B cell (primary cell): ENCODE measurements around the gene MAPKAPK3. TPM values are rescaled to one million over a fixed set of nuclear protein-coding genes. Genes with fewer than 3 reads are reported as not detected.

Source experiments
- ATAC-seq: fragments of 200-7000 bp; cut with Tn5 transposase; one replicate; pipeline ENCODE4 v1.10.0; 2021; ENCODE audit warnings: low read depth, mild to moderate bottlenecking, moderate number of reproducible peaks, moderate library complexity
- CTCF ChIA-PET: fragments of 350-600 bp; sonication (Branson Sonifier 250); formaldehyde crosslinking; loops from one replicate; lab custom pipeline; 2021; ENCODE audit warnings: antibody characterized with exemption, inconsistent platforms; lab: Charles Lee
- POLR2A ChIA-PET: fragments of 350-600 bp; sonication (Branson Sonifier 250); formaldehyde crosslinking; loops from one replicate; lab custom pipeline; 2021; ENCODE audit warnings: antibody characterized with exemption; lab: Charles Lee
- DNase-seq: peaks from one replicate; pipeline ENCODE4 v3.0.0; 2013
- H2AFZ ChIP-seq: 2 replicates; pipeline ENCODE4 v1.6.1; 2012; ENCODE audit warnings: mild to moderate bottlenecking, low read depth, low read length; ENCODE audit not compliant: insufficient read depth, poor library complexity, severe bottlenecking
- H3K27ac ChIP-seq, 2 donors: 1 replicate in 1 of 2; 2 replicates in 1 of 2; pipeline ENCODE4 v1.5.1; 2012 to 2013; ENCODE audit warnings: low read length in 2 of 2, mild to moderate bottlenecking in 2 of 2, moderate library complexity in 1 of 2
- H3K27me3 ChIP-seq, 4 experiments: fragments of 200-600 bp in 1 of 4; sonication (generic) in 1 of 4; replicated peaks in 1 of 4; 1 replicate in 2 of 4; 2 replicates in 2 of 4; pipeline versions ENCODE4 v1.6.1 to v1.7.0; 2013 to 2016; ENCODE audit warnings: low read length in 3 of 4, mild to moderate bottlenecking in 2 of 4, mixed read lengths in 1 of 4, moderate library complexity in 1 of 4; ENCODE audit not compliant: insufficient read depth in 4 of 4, control insufficient read depth in 3 of 4; ENCODE audit errors: control extremely low read depth in 1 of 4
- H3K36me3 ChIP-seq, 2 experiments: replicated peaks in 1 of 2; 1 replicate in 1 of 2; 2 replicates in 1 of 2; pipeline versions ENCODE4 v1.6.1 to v1.7.1; 2013; ENCODE audit warnings: low read length in 1 of 2; ENCODE audit not compliant: insufficient read depth in 2 of 2, control insufficient read depth in 1 of 2; ENCODE audit errors: control extremely low read depth in 1 of 2, extremely low read depth in 1 of 2
- H3K4me1 ChIP-seq, 2 donors: fragments of 200-600 bp in 1 of 2; sonication (generic) in 1 of 2; 1 replicate in 1 of 2; 2 replicates in 1 of 2; pipeline versions ENCODE4 v1.5.1 to v1.6.1; 2013 to 2017; ENCODE audit warnings: low read length in 2 of 2; ENCODE audit not compliant: control insufficient read depth in 2 of 2, insufficient read depth in 2 of 2
- H3K4me2 ChIP-seq: replicated peaks from 2 replicates; pipeline ENCODE3; 2012; ENCODE audit warnings: mild to moderate bottlenecking, low read depth, low read length; ENCODE audit not compliant: poor library complexity, severe bottlenecking
- H3K4me3 ChIP-seq, 5 experiments: fragments of 200-600 bp in 1 of 5; sonication (generic) in 1 of 5; 1 replicate in 3 of 5; 2 replicates in 2 of 5; pipeline versions ENCODE4 v1.5.1 to v1.7.0; 2011 to 2016; ENCODE audit warnings: low read length in 4 of 5, mild to moderate bottlenecking in 4 of 5, low read depth in 2 of 5, control low read depth in 1 of 5, moderate library complexity in 1 of 5; ENCODE audit not compliant: insufficient read depth in 1 of 5; ENCODE audit errors: control extremely low read depth in 1 of 5, extremely low read depth in 1 of 5
- H3K79me2 ChIP-seq: fragments of 200-600 bp; sonication (generic); one replicate; pipeline ENCODE4 v1.6.0; 2016; ENCODE audit warnings: low read length; ENCODE audit not compliant: control insufficient read depth, insufficient read depth
- H3K9ac ChIP-seq: fragments of 200-600 bp; sonication (generic); 2 replicates; pipeline ENCODE4 v1.6.1; 2017; ENCODE audit warnings: mild to moderate bottlenecking, low read length, moderate library complexity
- H3K9me3 ChIP-seq, 3 donors: one replicate each; pipeline versions ENCODE4 v1.6.1 to v1.7.1; 2013; ENCODE audit warnings: low read length in 2 of 3; ENCODE audit not compliant: control insufficient read depth in 2 of 3, insufficient read depth in 1 of 3; ENCODE audit errors: control extremely low read depth in 1 of 3
- H4K20me1 ChIP-seq: 2 replicates; pipeline ENCODE4 v1.6.0; 2012; ENCODE audit warnings: mild to moderate bottlenecking, low read length; ENCODE audit not compliant: insufficient read depth, control insufficient read depth, poor library complexity, severe bottlenecking
- H3K27ac Mint-ChIP-seq: one replicate; pipeline ENCODE4 v1.8.0; 2021; ENCODE audit warnings: mixed read lengths
- H3K27me3 Mint-ChIP-seq: one replicate; pipeline ENCODE4 v1.8.0; 2021; ENCODE audit warnings: mixed read lengths
- H3K4me1 Mint-ChIP-seq: one replicate; pipeline ENCODE4 v1.8.0; 2021; ENCODE audit warnings: mixed read lengths
- H3K4me3 Mint-ChIP-seq: one replicate; pipeline ENCODE4 v1.8.0; 2021; ENCODE audit warnings: mixed read lengths
- H3K9me3 Mint-ChIP-seq: one replicate; pipeline ENCODE4 v1.8.0; 2022; ENCODE audit warnings: mixed read lengths; ENCODE audit not compliant: insufficient read depth
- EZH2 ChIP-seq: IDR thresholded peaks from 2 replicates; pipeline ENCODE4 v1.6.1; 2012; ENCODE audit warnings: borderline replicate concordance, low read depth, mild to moderate bottlenecking, moderate library complexity, low read length; ENCODE audit not compliant: insufficient read depth, poor library complexity, severe bottlenecking
- WGBS: methylation state at CpG from one replicate; pipeline ENCODE4 v1.1.5; 2013; ENCODE audit warnings: missing lambda C conversion rate; ENCODE audit not compliant: insufficient coverage; 5-methylcytosine and 5-hydroxymethylcytosine counted together
- intact Hi-C: fragments of 100-400 bp; cut with micrococcal nuclease; formaldehyde crosslinking; loops from one replicate; pipeline ENCODE4 v1.10.0; 2022
- polyA plus RNA-seq: library from polyadenylated mRNA; depleted of rRNA; stranded (reverse); fragments of >200 nt; gene quantifications from 2 replicates; pipeline ENCODE4 v1.2.3, GENCODE V29; 2012
- total RNA-seq, 2 donors: library from RNA; stranded (reverse); fragments of 120-200 nt in 1 of 2; gene quantifications; 1 replicate in 1 of 2; 2 replicates in 1 of 2; pipeline versions ENCODE4 v1.2.3 to v1.2.4, GENCODE V29; 2013 to 2022
- TF ChIP-seq, protein P1 (sequence below): fragments of 200-600 bp; IDR thresholded peaks from one replicate; pipeline ENCODE4 v1.8.0; 2022; ENCODE audit warnings: antibody characterized with exemption, mild to moderate bottlenecking

The MAPKAPK3 gene
- total and polyA plus RNA-seq, 2 donors (not counting 1 experiment from before 2014, with no cell fraction given): 17.8 to 18.8 TPM

DNA sequence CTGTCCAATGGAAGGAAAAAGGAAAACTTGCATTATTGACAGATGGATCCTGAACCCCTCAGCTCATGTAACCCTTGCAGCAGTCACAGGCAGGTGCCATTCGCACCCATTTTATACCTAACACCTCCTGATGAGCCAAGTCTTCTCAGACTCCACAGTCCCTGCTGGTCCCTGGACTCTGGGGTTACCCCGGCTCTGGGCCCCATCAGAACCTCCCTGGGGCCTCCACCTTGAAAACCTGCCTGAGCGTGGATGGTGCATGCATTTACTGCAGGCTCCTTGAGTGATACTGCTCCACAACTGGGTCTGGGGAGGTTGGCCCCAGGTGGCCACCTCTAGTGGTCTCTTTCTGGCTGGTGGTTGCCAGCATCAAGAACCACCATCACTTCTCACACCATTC is 41.9 kb downstream of the MAPKAPK3 start:
- Mint-ChIP-seq H3K4me3 (no peak overlapping the region), H3K27ac (no peak overlapping the region), H3K4me1 (no peaks in the 10 kb centered on the region), H3K27me3 (no peaks in the 10 kb centered on the region), H3K9me3 (no peaks in the 10 kb centered on the region)
- ATAC-seq (no peak), DNase-seq (no peak)
- H3K4me1 ChIP-seq: no peaks in the 10 kb centered on the region
- H3K4me2 ChIP-seq: no peak overlapping the region
- H2AFZ ChIP-seq: no peak overlapping the region
- H3K9ac ChIP-seq: no peak overlapping the region
- H3K4me3 ChIP-seq: no peak overlapping the region
- TF ChIP-seq EZH2: no peak
- TF ChIP-seq, protein P1, sequence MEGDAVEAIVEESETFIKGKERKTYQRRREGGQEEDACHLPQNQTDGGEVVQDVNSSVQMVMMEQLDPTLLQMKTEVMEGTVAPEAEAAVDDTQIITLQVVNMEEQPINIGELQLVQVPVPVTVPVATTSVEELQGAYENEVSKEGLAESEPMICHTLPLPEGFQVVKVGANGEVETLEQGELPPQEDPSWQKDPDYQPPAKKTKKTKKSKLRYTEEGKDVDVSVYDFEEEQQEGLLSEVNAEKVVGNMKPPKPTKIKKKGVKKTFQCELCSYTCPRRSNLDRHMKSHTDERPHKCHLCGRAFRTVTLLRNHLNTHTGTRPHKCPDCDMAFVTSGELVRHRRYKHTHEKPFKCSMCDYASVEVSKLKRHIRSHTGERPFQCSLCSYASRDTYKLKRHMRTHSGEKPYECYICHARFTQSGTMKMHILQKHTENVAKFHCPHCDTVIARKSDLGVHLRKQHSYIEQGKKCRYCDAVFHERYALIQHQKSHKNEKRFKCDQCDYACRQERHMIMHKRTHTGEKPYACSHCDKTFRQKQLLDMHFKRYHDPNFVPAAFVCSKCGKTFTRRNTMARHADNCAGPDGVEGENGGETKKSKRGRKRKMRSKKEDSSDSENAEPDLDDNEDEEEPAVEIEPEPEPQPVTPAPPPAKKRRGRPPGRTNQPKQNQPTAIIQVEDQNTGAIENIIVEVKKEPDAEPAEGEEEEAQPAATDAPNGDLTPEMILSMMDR: no peak
- intact Hi-C loops: no loop called here
- no peaks in the 10 kb centered on the region for H4K20me1 ChIP-seq
- POLR2A ChIA-PET: no interaction called here
- 90% methylated on average over 3 of the region's 3 CpGs for WGBS
- H3K27ac ChIP-seq: no peak overlapping the region
- CTCF ChIA-PET: no interaction called here
- no peaks in the 10 kb centered on the region for H3K9me3 ChIP-seq
- no peaks in the 10 kb centered on the region for H3K36me3 ChIP-seq
- H3K27me3 ChIP-seq: no peaks in the 10 kb centered on the region
- no peaks in the 10 kb centered on the region for H3K79me2 ChIP-seq

DNA sequence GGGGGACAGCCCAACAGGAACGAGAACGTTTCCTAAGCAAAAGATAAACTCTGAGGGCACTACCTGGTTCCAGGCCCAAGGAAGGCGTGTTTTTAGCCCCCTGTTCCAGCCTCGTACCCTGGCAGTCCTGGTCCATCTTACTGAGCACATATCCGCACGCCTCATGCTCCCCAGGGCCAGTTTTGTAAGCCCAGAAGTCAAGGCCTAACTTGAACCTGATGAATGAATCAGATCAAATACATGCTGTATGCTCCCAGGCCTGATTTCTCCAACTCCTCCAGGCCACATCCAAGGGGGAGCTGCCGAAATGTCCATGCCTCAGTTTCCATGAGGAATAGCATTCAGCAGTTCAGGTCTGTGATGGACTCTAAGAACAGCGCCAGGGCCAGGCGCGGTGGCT is 43.4 kb downstream of the MAPKAPK3 start:
- Mint-ChIP-seq H3K9me3 (no peaks in the 10 kb centered on the region), H3K4me1 (no peaks in the 10 kb centered on the region), H3K4me3 (no peak overlapping the region), H3K27ac (no peak overlapping the region), H3K27me3 (no peaks in the 10 kb centered on the region)
- CTCF ChIA-PET: no interaction called here
- Histone ChIP-seq H3K27me3 (no peaks in the 10 kb centered on the region), H3K4me2 (no peak overlapping the region), H3K79me2 (no peaks in the 10 kb centered on the region), H3K4me3 (no peak overlapping the region), H3K4me1 (no peaks in the 10 kb centered on the region), H3K36me3 (no peaks in the 10 kb centered on the region), H4K20me1 (no peaks in the 10 kb centered on the region), H3K27ac (no peak overlapping the region), H3K9me3 (no peaks in the 10 kb centered on the region), H2AFZ (no peak overlapping the region), H3K9ac (no peak overlapping the region)
- POLR2A ChIA-PET: no interaction called here
- DNase-seq (no peak), ATAC-seq (no peak)
- 89% methylated on average over 7 of the region's 10 CpGs for WGBS
- no peak for TF ChIP-seq EZH2
- TF ChIP-seq, protein P1: no peak
- intact Hi-C loops: no loop called here
